ENCODE measurements around the gene SEMA4D. TPM values are rescaled to one million over a fixed set of nuclear protein-coding genes. Genes with fewer than 3 reads are reported as not detected.

The SEMA4D gene
- total and polyA plus RNA-seq, 9 of the 15 experiments (the other 6 are each of a cell fraction or from before 2014, with no cell fraction given): 0.38 to 5.1 (median 1.8) TPM

- Histone ChIP-seq H3K36me3 (ENCODE audit: control insufficient read depth, insufficient read depth, low read length) (no peaks in the 10 kb centered on the region), H3K9me3 (replicated peaks; ENCODE audit: control insufficient read depth, insufficient read depth, low read depth, low read length) (no peaks in the 10 kb centered on the region), H3K9ac (ENCODE audit: insufficient read depth in 1 of 2, low read depth in 2 of 2, low read length in 2 of 2) (no peak overlapping the region), H3K9me1 (ENCODE audit: control insufficient read depth, insufficient read depth, low read length) (no peaks in the 10 kb centered on the region), H3K4me2 (ENCODE audit: insufficient read depth, low read length) (no peak overlapping the region), H4K20me1 (replicated peaks; ENCODE audit: control insufficient read depth, insufficient read depth, low read length) (no peaks in the 10 kb centered on the region), H2AFZ (ENCODE audit: low read depth, low read length) (no peak overlapping the region), H3K4me3 (no peak overlapping the region), H3K4me1 (replicated peaks in 1 of 2; ENCODE audit: control insufficient read depth in 2 of 2, insufficient read depth in 2 of 2, low read length in 2 of 2) (peaks cover 0 to 6% of the 10 kb centered on the region in 2 experiments; a peak in 2 of 5 replicates), H3K27ac (ENCODE audit: extremely low read depth, low read depth, low read length) (no peak overlapping the region), H3K79me2 (ENCODE audit: control insufficient read depth, insufficient read depth, low read length) (no peaks in the 10 kb centered on the region), H3K27me3 (ENCODE audit: control insufficient read depth in 2 of 2, insufficient read depth in 2 of 2, low read length in 2 of 2) (peaks cover 15 to 71% of the 10 kb centered on the region in 2 experiments)
- FAIRE-seq (no peak), DNase-seq (ENCODE audit: extremely low read depth in 1 of 4, low spot score in 3 of 4) (no peak), ATAC-seq (no peak)
- TF ChIP-seq RBM14 (IDR thresholded peaks at IDR 0.05; ENCODE audit: borderline replicate concordance, insufficient read depth, low read depth, low read length): no peak
- TF ChIP-seq, protein P1, sequence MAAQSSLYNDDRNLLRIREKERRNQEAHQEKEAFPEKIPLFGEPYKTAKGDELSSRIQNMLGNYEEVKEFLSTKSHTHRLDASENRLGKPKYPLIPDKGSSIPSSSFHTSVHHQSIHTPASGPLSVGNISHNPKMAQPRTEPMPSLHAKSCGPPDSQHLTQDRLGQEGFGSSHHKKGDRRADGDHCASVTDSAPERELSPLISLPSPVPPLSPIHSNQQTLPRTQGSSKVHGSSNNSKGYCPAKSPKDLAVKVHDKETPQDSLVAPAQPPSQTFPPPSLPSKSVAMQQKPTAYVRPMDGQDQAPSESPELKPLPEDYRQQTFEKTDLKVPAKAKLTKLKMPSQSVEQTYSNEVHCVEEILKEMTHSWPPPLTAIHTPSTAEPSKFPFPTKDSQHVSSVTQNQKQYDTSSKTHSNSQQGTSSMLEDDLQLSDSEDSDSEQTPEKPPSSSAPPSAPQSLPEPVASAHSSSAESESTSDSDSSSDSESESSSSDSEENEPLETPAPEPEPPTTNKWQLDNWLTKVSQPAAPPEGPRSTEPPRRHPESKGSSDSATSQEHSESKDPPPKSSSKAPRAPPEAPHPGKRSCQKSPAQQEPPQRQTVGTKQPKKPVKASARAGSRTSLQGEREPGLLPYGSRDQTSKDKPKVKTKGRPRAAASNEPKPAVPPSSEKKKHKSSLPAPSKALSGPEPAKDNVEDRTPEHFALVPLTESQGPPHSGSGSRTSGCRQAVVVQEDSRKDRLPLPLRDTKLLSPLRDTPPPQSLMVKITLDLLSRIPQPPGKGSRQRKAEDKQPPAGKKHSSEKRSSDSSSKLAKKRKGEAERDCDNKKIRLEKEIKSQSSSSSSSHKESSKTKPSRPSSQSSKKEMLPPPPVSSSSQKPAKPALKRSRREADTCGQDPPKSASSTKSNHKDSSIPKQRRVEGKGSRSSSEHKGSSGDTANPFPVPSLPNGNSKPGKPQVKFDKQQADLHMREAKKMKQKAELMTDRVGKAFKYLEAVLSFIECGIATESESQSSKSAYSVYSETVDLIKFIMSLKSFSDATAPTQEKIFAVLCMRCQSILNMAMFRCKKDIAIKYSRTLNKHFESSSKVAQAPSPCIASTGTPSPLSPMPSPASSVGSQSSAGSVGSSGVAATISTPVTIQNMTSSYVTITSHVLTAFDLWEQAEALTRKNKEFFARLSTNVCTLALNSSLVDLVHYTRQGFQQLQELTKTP (IDR thresholded peaks at IDR 0.05; ENCODE audit: low read depth in 1 of 2, partially characterized antibody in 2 of 2): no peak
- TF ChIP-seq PHB2 (IDR thresholded peaks at IDR 0.05; ENCODE audit: low read depth): no peak
- no peak for TF ChIP-seq NFYB (IDR thresholded peaks at IDR 0.05; ENCODE audit: extremely low read depth, insufficient read length)
- no peak for TF ChIP-seq ZNF75A (CRISPR knock-in tag; IDR thresholded peaks at IDR 0.05)
- TF ChIP-seq NCOA1 (IDR thresholded peaks at IDR 0.05; ENCODE audit: low read depth): no peak
- TF ChIP-seq E4F1 (CRISPR knock-in tag; IDR thresholded peaks at IDR 0.05; ENCODE audit: borderline replicate concordance): no peak
- no peak for TF ChIP-seq GABPB1 (CRISPR knock-in tag; IDR thresholded peaks at IDR 0.05)
- TF ChIP-seq PPARD (CRISPR knock-in tag; IDR thresholded peaks at IDR 0.05): no peak
- no peak for TF ChIP-seq RNF2 (IDR thresholded peaks at IDR 0.05)
- TF ChIP-seq MTA2 (IDR thresholded peaks at IDR 0.05; ENCODE audit: low read depth): no peak
- BruUV-seq (replicated peaks): no TSS peak
- ChIA-PET CTCF (ENCODE audit: low intra/inter-chr PET ratio) (no interaction called here), POLR2A (no interaction called here)
- in situ Hi-C loops (cut with MboI) (no loop called here), intact Hi-C loops (cut with micrococcal nuclease) (no loop called here)
- 3% methylated on average over 17 of the region's 27 CpGs for WGBS (ENCODE audit: insufficient coverage, low coverage, missing lambda C conversion rate)
Observed at GRCh38 chr9:89382026-89382986, 115.6 kb downstream of the SEMA4D start.

All from K562 (cell line).